NCI-H146 treated with DMSO at 0.1 percent for 48 hours (cell line): ENCODE data around the gene ODC1.
"Not testable (repeated sequence)": the region's sequence is repeated elsewhere in the genome, so short reads cannot be mapped to it uniquely, and the experiment has no call there.

ENCODE experiments used
- DNase-seq: peaks from one replicate; lab custom pipeline; 2025; ENCODE audit not compliant: unreplicated experiment; lab: John Stamatoyannopoulos, UW

Gene ODC1

GRCh38 chr2:10478916-10479315 is 30.8 kb upstream of the ODC1 start:
- no peak for DNase-seq

GRCh38 chr2:10478298-10478625 is 30.1 kb upstream of the ODC1 start:
- DNase-seq, result peak; percentile 50

- DNase-seq, result peak; percentile 79
These were observed 29.5 kb upstream of the ODC1 start for GRCh38 chr2:10477443-10478297.

GRCh38 chr2:10476723-10477442 is 28.8 kb upstream of the ODC1 start:
- DNase-seq, result no peak

- no peak for DNase-seq
These were observed 27.9 kb upstream of the ODC1 start for GRCh38 chr2:10475811-10476660.

- DNase-seq, result no peak
These were observed 27.1 kb upstream of the ODC1 start for GRCh38 chr2:10475221-10475722.

- DNase-seq, result no peak
These were observed 25.1 kb upstream of the ODC1 start for GRCh38 chr2:10473121-10473756.

- peak; percentile 26 for DNase-seq
These were observed 23.8 kb upstream of the ODC1 start for GRCh38 chr2:10471955-10472354.

- DNase-seq, result no peak
These were observed 23.0 kb upstream of the ODC1 start for GRCh38 chr2:10471046-10471571.

- no peak for DNase-seq
These were observed 22.0 kb upstream of the ODC1 start for GRCh38 chr2:10469955-10470608.

- no peak for DNase-seq
These were observed 21.2 kb upstream of the ODC1 start for GRCh38 chr2:10469301-10469700.

GRCh38 chr2:10467401-10467800 is 19.3 kb upstream of the ODC1 start:
- no peak for DNase-seq

- DNase-seq, result no peak
These were observed 18.7 kb upstream of the ODC1 start for GRCh38 chr2:10466801-10467200.

GRCh38 chr2:10465910-10466309 is 17.8 kb upstream of the ODC1 start:
- no peak for DNase-seq

- no peak for DNase-seq
These were observed 14.3 kb upstream of the ODC1 start for GRCh38 chr2:10462178-10463083.

GRCh38 chr2:10460366-10460796 is 12.3 kb upstream of the ODC1 start:
- DNase-seq, result peak; percentile 50

- no peak for DNase-seq
These were observed 9.9 kb upstream of the ODC1 start for GRCh38 chr2:10457846-10458598.

- DNase-seq, result not testable (repeated sequence)
These were observed 9.1 kb upstream of the ODC1 start for GRCh38 chr2:10457195-10457594.
